Measurements from ENCODE around the gene ZDHHC8. TPM values are rescaled to one million over a fixed set of nuclear protein-coding genes. Genes with fewer than 3 reads are reported as not detected.

ZDHHC8 gene
- total RNA-seq, 2 donors from 2014 or later, result 27.9 to 34.1 TPM

- H3K4me1 ChIP-seq, result peaks cover 4% of the 10 kb centered on the region
- no peak overlapping the region for H3K9ac ChIP-seq (ENCODE audit: low read depth in 2 of 2, low read length in 2 of 2)
- intact Hi-C loops (cut with DNase I), result loop anchor here (10.0 kb wide), 1 partner anchor 146 kb away; no protein-coding TSS in a partner anchor
- no peak for TF ChIP-seq CTCF (IDR thresholded peaks at IDR 0.05)
- H3K36me3 ChIP-seq, result peaks cover 20% of the 10 kb centered on the region
- no peak overlapping the region for H3K4me3 ChIP-seq
- no peaks in the 10 kb centered on the region for H3K27me3 ChIP-seq
- H3K27ac ChIP-seq, result no peak overlapping the region
- no peaks in the 10 kb centered on the region for H3K9me3 ChIP-seq
- DNase-seq, result no peak
Observed at GRCh38 chr22:20111045-20111688, 20.4 kb upstream of the ZDHHC8 start.

GRCh38 chr22:20111689-20112622 is 19.6 kb upstream of the ZDHHC8 start:
- H3K36me3 ChIP-seq, result peaks cover 15% of the 10 kb centered on the region
- intact Hi-C loops (cut with DNase I), result loop anchor here (10.0 kb wide), 1 partner anchor 147 kb away; no protein-coding TSS in a partner anchor
- no peak overlapping the region for H3K27ac ChIP-seq

GRCh38 chr22:20112623-20113511 is 18.7 kb upstream of the ZDHHC8 start:
- H3K27ac ChIP-seq, result no peak overlapping the region
- intact Hi-C loops (cut with DNase I), result loop anchor here (10.0 kb wide), 1 partner anchor 148 kb away; no protein-coding TSS in a partner anchor
- no peak overlapping the region for H3K9ac ChIP-seq (ENCODE audit: low read depth in 2 of 2, low read length in 2 of 2)

More at GRCh38 chr22:20111689-20112622, 19.6 kb upstream of the ZDHHC8 start:
- no peak for DNase-seq
- Histone ChIP-seq H3K9me3 (no peaks in the 10 kb centered on the region), H3K9ac (ENCODE audit: low read depth in 2 of 2, low read length in 2 of 2) (no peak overlapping the region), H3K4me1 (peaks cover 7% of the 10 kb centered on the region), H3K27me3 (no peaks in the 10 kb centered on the region), H3K4me3 (no peak overlapping the region)
- no peak for TF ChIP-seq CTCF (IDR thresholded peaks at IDR 0.05)

GRCh38 chr22:20113551-20114310 is 17.9 kb upstream of the ZDHHC8 start:
- H3K4me3 ChIP-seq, result no peak overlapping the region
- H3K4me1 ChIP-seq, result peaks cover 7% of the 10 kb centered on the region
- intact Hi-C loops (cut with DNase I), result loop anchor here (10.0 kb wide), 1 partner anchor 149 kb away; no protein-coding TSS in a partner anchor
- H3K36me3 ChIP-seq, result peaks cover 8% of the 10 kb centered on the region
- no peaks in the 10 kb centered on the region for H3K27me3 ChIP-seq
- no peak for TF ChIP-seq CTCF (IDR thresholded peaks at IDR 0.05)
- H3K9me3 ChIP-seq, result no peaks in the 10 kb centered on the region
- H3K27ac ChIP-seq, result no peak overlapping the region
- no peak overlapping the region for H3K9ac ChIP-seq (ENCODE audit: low read depth in 2 of 2, low read length in 2 of 2)
- DNase-seq, result no peak

More at GRCh38 chr22:20112623-20113511, 18.7 kb upstream of the ZDHHC8 start:
- no peaks in the 10 kb centered on the region for H3K27me3 ChIP-seq
- no peak for DNase-seq
- H3K36me3 ChIP-seq, result peaks cover 8% of the 10 kb centered on the region
- TF ChIP-seq CTCF (IDR thresholded peaks at IDR 0.05), result no peak
- H3K9me3 ChIP-seq, result no peaks in the 10 kb centered on the region
- H3K4me1 ChIP-seq, result peaks cover 7% of the 10 kb centered on the region
- no peak overlapping the region for H3K4me3 ChIP-seq
